Keratinocyte (primary cell): ENCODE measurements around the gene SCUBE1. TPM values are rescaled to one million over a fixed set of nuclear protein-coding genes. Genes with fewer than 3 reads are reported as not detected.

ENCODE experiments used
- DNase-seq: peaks from one replicate; pipeline ENCODE4 v3.0.0-alpha.2; 2011; ENCODE audit warnings: low read depth, missing footprints, low spot score
- FAIRE-seq: peaks from 2 replicates; lab custom pipeline; 2011; peaks lifted over from hg19 to GRCh38; lab: Jason Lieb, UNC
- H2AFZ ChIP-seq: 2 replicates; pipeline ENCODE4 v1.6.0; 2012; ENCODE audit warnings: low read length, control low read depth, inconsistent platforms; ENCODE audit not compliant: control insufficient read depth
- H3K27ac ChIP-seq: 2 replicates; pipeline ENCODE4 v1.5.1; 2011; ENCODE audit warnings: low read length; ENCODE audit not compliant: control insufficient read depth, insufficient read depth
- H3K27me3 ChIP-seq: 3 replicates; pipeline ENCODE4 v1.6.0; 2011; ENCODE audit warnings: low read length; ENCODE audit not compliant: control insufficient read depth, insufficient read depth; ENCODE audit errors: extremely low read depth
- H3K36me3 ChIP-seq, 2 experiments: 2 replicates in 1 of 2; 3 replicates in 1 of 2; pipeline ENCODE4 v1.5.1; 2011; ENCODE audit warnings: low read length in 2 of 2, mild to moderate bottlenecking in 1 of 2; ENCODE audit not compliant: control insufficient read depth in 2 of 2, insufficient read depth in 2 of 2; ENCODE audit errors: extremely low read depth in 1 of 2
- H3K4me1 ChIP-seq: 3 replicates; pipeline ENCODE4 v1.5.1; 2011; ENCODE audit warnings: low read length; ENCODE audit not compliant: control insufficient read depth, insufficient read depth; ENCODE audit errors: extremely low read depth
- H3K4me2 ChIP-seq: 3 replicates; pipeline ENCODE4 v1.6.0; 2011; ENCODE audit warnings: low read depth, low read length; ENCODE audit not compliant: control insufficient read depth, insufficient read depth; ENCODE audit errors: extremely low read depth
- H3K4me3 ChIP-seq, 3 experiments: fragments of 200-600 bp in 1 of 3; sonication (generic) in 1 of 3; 2 replicates in 2 of 3; 3 replicates in 1 of 3; pipeline ENCODE4 v1.5.1; 2011 to 2016; ENCODE audit warnings: low read length in 3 of 3, mild to moderate bottlenecking in 3 of 3, control low read depth in 2 of 3, inconsistent platforms in 1 of 3, low read depth in 1 of 3, mixed read lengths in 1 of 3, mixed run types in 1 of 3, moderate library complexity in 1 of 3; ENCODE audit not compliant: control insufficient read depth in 2 of 3, insufficient read depth in 2 of 3; ENCODE audit errors: extremely low read depth in 1 of 3
- H3K79me2 ChIP-seq: 2 replicates; pipeline ENCODE4 v1.6.0; 2012; ENCODE audit warnings: low read length; ENCODE audit not compliant: control insufficient read depth, insufficient read depth
- H3K9ac ChIP-seq: 3 replicates; pipeline ENCODE4 v1.6.0; 2011; ENCODE audit warnings: low read length; ENCODE audit not compliant: control insufficient read depth, insufficient read depth; ENCODE audit errors: extremely low read depth
- H3K9me1 ChIP-seq: 3 replicates; pipeline ENCODE4 v1.6.0; 2011; ENCODE audit warnings: low read length; ENCODE audit not compliant: control insufficient read depth, insufficient read depth; ENCODE audit errors: extremely low read depth
- H3K9me3 ChIP-seq: 2 replicates; pipeline ENCODE4 v1.5.1; 2012; ENCODE audit warnings: low read depth, low read length; ENCODE audit not compliant: control insufficient read depth
- H4K20me1 ChIP-seq: 3 replicates; pipeline ENCODE4 v1.6.0; 2011; ENCODE audit warnings: low read length; ENCODE audit not compliant: control insufficient read depth, insufficient read depth; ENCODE audit errors: extremely low read depth
- EZH2 ChIP-seq: IDR thresholded peaks from one replicate; pipeline ENCODE4 v1.6.1; 2012; ENCODE audit warnings: inconsistent platforms, mild to moderate bottlenecking, low read length, moderate library complexity
- dilution Hi-C: fragments of 300-500 bp; cut with MboI; formaldehyde crosslinking; loops from one replicate; pipeline ENCODE4 v1.7.0; 2020; ENCODE audit warnings: low sequenced_read_pairs; ENCODE audit not compliant: extremely low pct_ligation_motif_present
- polyA plus RNA-seq, 5 experiments: library from polyadenylated mRNA; depleted of rRNA in 3 of 5; stranded (reverse) in 3 of 5; stranded (forward) in 1 of 5; unstranded in 1 of 5; fragments of >200 nt; gene quantifications; 1 replicate in 1 of 5; 2 replicates in 3 of 5; 3 replicates in 1 of 5; pipeline versions ENCODE4 v1.2.1 to v1.2.3, GENCODE V29; 2011 to 2012; ENCODE audit warnings: missing spikeins in 2 of 5, low read depth in 1 of 5, low replicate concordance in 1 of 5
- TF ChIP-seq, protein P1 (sequence below), 3 experiments: IDR thresholded peaks in 1 of 3; conservative IDR thresholded peaks in 1 of 3; optimal IDR thresholded peaks in 1 of 3; 2 replicates in 2 of 3; 3 replicates in 1 of 3; pipeline versions ENCODE3 to v1.5.1; 2011; ENCODE audit warnings: low read length in 3 of 3, mild to moderate bottlenecking in 3 of 3, moderate library complexity in 2 of 3, control low read depth in 1 of 3, inconsistent platforms in 1 of 3; ENCODE audit not compliant: insufficient read depth in 2 of 3; ENCODE audit errors: extremely low read depth in 1 of 3

Gene SCUBE1
- polyA plus RNA-seq, 1 donor (not counting 4 experiments of a cell fraction or from before 2014, with no cell fraction given): not detected

DNA sequence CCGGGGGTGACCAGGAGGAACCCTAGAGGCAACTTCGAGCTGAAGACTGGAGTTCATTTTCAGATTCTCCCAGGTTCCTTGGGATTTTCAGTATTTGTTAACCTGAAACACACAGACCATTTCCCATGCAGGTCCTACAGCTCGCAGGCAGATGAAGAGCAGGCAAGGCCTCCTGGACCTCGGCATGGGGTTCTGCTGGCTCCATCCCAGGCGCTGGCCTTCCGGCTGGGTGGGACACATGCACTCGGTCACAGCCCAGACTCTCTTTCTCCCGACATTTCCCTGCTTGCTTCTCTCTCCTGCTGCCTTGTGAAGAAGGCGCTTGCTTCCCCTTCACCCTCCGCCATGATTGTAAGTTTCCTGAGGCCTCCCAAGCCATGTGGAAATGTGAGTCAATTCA is 140.8 kb downstream of the SCUBE1 start:
- no peak overlapping the region for H3K27ac ChIP-seq
- no peaks in the 10 kb centered on the region for H3K79me2 ChIP-seq
- no peaks in the 10 kb centered on the region for H3K9me1 ChIP-seq
- no peak overlapping the region for H3K4me2 ChIP-seq
- FAIRE-seq (no peak), DNase-seq (no peak)
- TF ChIP-seq, protein P1, sequence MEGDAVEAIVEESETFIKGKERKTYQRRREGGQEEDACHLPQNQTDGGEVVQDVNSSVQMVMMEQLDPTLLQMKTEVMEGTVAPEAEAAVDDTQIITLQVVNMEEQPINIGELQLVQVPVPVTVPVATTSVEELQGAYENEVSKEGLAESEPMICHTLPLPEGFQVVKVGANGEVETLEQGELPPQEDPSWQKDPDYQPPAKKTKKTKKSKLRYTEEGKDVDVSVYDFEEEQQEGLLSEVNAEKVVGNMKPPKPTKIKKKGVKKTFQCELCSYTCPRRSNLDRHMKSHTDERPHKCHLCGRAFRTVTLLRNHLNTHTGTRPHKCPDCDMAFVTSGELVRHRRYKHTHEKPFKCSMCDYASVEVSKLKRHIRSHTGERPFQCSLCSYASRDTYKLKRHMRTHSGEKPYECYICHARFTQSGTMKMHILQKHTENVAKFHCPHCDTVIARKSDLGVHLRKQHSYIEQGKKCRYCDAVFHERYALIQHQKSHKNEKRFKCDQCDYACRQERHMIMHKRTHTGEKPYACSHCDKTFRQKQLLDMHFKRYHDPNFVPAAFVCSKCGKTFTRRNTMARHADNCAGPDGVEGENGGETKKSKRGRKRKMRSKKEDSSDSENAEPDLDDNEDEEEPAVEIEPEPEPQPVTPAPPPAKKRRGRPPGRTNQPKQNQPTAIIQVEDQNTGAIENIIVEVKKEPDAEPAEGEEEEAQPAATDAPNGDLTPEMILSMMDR (optimal IDR thresholded peaks at IDR 0.05 in 1 of 3, IDR thresholded peaks at IDR 0.05 in 1 of 3, conservative IDR thresholded peaks at IDR 0.05 in 1 of 3; ENCODE audit: extremely low read depth in 1 of 3, insufficient read depth in 2 of 3, low read length in 3 of 3): no peak
- TF ChIP-seq EZH2: no peak
- no peak overlapping the region for H3K4me3 ChIP-seq
- no peak overlapping the region for H2AFZ ChIP-seq
- peaks cover 15% of the 10 kb centered on the region for H3K27me3 ChIP-seq
- dilution Hi-C loops: no loop called here
- no peaks in the 10 kb centered on the region for H3K36me3 ChIP-seq
- H4K20me1 ChIP-seq: no peaks in the 10 kb centered on the region
- no peak overlapping the region for H3K9ac ChIP-seq
- H3K9me3 ChIP-seq: no peaks in the 10 kb centered on the region
- no peaks in the 10 kb centered on the region for H3K4me1 ChIP-seq

DNA sequence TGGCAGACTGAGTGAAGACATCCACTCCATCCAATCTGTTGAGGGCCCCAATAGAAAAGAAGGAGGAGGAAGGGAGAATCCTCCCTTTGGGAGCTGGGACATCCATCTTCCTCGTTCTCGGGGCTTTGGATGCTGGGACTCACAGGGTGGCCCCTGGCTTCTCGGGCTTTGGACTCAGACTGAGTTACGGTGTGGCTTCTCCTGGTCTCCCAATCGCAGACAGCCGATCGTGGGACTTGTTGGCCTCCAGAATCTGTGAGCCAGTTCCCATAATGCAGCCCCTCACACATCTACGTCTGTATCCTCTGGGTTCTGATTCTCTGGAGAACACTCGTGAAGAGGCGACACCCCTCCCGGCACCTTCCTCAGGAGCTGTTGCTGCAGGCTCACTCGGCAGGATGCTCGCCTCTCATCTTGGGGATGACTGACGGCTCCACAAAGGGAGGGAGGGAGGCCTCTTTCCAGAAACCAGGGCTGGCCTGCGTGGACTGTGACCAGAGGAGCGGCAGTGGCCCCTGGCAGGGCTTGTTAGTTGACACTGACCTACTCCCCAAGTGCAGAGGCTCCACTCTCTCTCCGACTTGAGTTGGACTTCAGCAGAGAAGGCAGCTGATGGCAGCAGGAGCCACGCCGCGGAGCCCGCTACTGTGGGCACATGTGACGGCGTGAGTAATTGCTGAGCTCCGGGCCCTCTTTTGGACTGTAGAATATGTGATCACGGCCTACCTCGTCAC is 141.5 kb downstream of the SCUBE1 start:
- Histone ChIP-seq H3K27me3 (peaks cover 14% of the 10 kb centered on the region), H3K4me3 (no peak overlapping the region), H3K9ac (no peak overlapping the region), H3K9me1 (no peaks in the 10 kb centered on the region), H3K79me2 (no peaks in the 10 kb centered on the region), H3K4me1 (no peaks in the 10 kb centered on the region), H3K27ac (no peak overlapping the region), H3K9me3 (no peaks in the 10 kb centered on the region), H4K20me1 (no peaks in the 10 kb centered on the region), H3K36me3 (no peaks in the 10 kb centered on the region), H3K4me2 (no peak overlapping the region), H2AFZ (no peak overlapping the region)
- DNase-seq: no peak
- no peak for FAIRE-seq
- TF ChIP-seq EZH2: no peak
- TF ChIP-seq, protein P1 (optimal IDR thresholded peaks at IDR 0.05 in 1 of 3, IDR thresholded peaks at IDR 0.05 in 1 of 3, conservative IDR thresholded peaks at IDR 0.05 in 1 of 3; ENCODE audit: extremely low read depth in 1 of 3, insufficient read depth in 2 of 3, low read length in 3 of 3): no peak
- dilution Hi-C loops: no loop called here
